Astrocyte of the cerebellum (primary cell): Measurements from ENCODE around the gene GNG14.
"Not testable (repeated sequence)": the region's sequence is repeated elsewhere in the genome, so short reads cannot be mapped to it uniquely, and the experiment has no call there.

ENCODE experiments used
- DNase-seq: peaks from one replicate; pipeline ENCODE4 v3.0.0-alpha.2; 2011; ENCODE audit warnings: low read depth
- H3K4me3 ChIP-seq: 2 replicates; pipeline ENCODE4 v1.5.1; 2011; ENCODE audit warnings: mild to moderate bottlenecking, low read depth, low read length, moderate library complexity
- in situ Hi-C: cut with HindIII; loops from 2 replicates; pipeline ENCODE4 v1.10.0; 2017; ENCODE audit warnings: low sequenced_read_pairs
- TF ChIP-seq, protein P1 (sequence below): IDR thresholded peaks from 2 replicates; pipeline ENCODE4 v1.5.1; 2012; ENCODE audit warnings: low read length, low read depth, moderate library complexity, mild to moderate bottlenecking; ENCODE audit errors: missing control alignments

GNG14 gene

GRCh38 chr19:12705169-12705568 is 17.4 kb downstream of the GNG14 start:
- TF ChIP-seq, protein P1, sequence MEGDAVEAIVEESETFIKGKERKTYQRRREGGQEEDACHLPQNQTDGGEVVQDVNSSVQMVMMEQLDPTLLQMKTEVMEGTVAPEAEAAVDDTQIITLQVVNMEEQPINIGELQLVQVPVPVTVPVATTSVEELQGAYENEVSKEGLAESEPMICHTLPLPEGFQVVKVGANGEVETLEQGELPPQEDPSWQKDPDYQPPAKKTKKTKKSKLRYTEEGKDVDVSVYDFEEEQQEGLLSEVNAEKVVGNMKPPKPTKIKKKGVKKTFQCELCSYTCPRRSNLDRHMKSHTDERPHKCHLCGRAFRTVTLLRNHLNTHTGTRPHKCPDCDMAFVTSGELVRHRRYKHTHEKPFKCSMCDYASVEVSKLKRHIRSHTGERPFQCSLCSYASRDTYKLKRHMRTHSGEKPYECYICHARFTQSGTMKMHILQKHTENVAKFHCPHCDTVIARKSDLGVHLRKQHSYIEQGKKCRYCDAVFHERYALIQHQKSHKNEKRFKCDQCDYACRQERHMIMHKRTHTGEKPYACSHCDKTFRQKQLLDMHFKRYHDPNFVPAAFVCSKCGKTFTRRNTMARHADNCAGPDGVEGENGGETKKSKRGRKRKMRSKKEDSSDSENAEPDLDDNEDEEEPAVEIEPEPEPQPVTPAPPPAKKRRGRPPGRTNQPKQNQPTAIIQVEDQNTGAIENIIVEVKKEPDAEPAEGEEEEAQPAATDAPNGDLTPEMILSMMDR = no peak
- DNase-seq = no peak
- H3K4me3 ChIP-seq = no peak overlapping the region
- in situ Hi-C loops = no loop called here

DNA sequence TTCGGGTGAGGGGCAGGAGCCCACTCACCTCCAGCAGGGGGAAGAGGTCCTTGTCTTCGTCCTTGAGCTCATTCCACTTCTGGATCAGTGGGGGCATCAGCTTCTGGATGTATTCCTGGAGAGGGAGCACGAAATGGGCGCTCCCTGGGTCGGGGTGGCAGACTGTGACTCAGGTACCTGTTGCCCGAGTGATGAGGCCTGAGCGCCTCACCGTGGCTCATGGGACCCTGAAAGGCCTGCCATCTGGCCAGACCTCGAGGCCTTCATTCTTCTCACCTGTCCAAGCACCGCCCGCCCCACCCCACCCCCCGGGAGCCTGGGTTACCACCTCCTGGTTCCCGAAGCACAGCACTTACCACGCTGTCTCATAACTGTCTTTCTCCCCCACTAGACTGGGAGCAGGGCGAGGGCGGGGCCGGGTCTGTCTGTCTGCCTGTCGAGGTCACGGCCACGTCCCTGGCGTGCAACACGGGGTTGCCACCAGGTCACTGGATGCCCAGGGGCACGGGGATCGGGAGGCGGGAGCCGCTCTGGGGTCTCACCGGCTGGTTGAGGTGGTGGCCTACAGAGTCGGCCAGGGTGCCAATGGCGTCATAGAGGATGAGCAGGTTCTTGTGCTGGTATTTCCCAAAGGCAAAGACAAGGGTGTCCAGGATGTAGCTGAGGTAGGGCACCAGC is 18.0 kb downstream of the GNG14 start:
- TF ChIP-seq, protein P1 = no peak
- in situ Hi-C loops = no loop called here
- H3K4me3 ChIP-seq = no peak overlapping the region
- DNase-seq = no peak

DNA sequence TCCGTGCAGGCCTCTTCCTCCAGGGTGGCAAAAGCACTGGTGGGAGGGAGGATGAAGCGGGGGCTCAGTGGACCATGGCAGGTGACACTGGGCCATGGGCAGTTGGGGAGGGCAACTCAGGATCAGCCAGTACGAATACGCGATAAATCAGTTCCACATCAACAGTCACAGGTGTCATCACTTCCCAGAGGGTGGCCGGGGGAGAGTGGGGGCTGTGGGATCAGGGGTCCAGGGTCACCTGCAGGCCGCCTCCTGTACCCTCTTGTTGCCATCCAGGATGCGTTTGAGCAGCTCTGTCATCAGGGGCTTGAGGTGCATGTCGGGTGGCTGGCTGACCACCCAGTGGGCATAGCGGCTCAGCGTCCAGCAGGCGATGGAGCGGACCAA is 18.5 kb downstream of the GNG14 start:
- H3K4me3 ChIP-seq = no peak overlapping the region
- DNase-seq = no peak
- in situ Hi-C loops = no loop called here
- TF ChIP-seq, protein P1 = no peak

DNA sequence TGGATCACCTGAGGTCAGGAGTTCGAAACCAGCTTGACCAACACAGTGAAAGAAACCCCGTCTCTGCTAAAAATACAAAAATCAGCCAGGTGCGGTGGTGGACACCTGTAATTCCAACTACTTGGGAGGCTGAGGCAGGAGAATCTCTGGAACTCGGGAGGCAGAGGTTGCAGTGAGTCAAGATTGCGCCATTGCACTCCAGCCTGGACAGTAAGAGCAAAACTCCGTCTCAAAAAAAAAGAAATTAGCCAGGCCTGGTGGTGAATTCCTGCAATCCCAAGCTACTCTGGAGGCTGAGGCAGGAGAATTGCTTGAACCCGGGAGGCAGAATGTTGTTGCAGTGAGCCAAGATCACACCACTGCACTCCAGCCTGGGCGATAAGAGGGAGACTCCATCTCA is 20.8 kb downstream of the GNG14 start:
- TF ChIP-seq, protein P1 = no peak
- no peak overlapping the region for H3K4me3 ChIP-seq
- no peak for DNase-seq
- in situ Hi-C loops = no loop called here

- no peak overlapping the region for H3K4me3 ChIP-seq
- DNase-seq = no peak
- TF ChIP-seq, protein P1 = no peak
- in situ Hi-C loops = no loop called here
These were observed 23.4 kb downstream of the GNG14 start for GRCh38 chr19:12711187-12711586.

DNA sequence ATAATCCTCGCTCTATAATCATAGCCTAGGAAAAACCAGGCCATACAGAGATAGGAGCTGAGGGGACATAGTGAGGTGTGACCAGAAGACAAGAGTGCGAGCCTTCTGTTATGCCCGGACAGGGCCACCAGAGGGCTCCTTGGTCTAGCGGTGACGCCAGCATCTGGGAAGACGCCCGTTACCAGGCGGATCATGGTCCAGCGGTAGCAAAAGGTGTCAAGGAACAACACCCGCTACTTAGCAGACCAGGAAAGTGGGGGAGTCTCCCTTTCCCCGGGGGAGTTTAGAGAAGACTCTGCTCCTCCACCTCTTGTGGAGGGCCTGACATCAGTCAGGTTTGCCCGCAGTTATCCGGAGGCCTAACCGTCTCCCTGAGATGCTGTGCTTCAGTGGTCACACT is 24.3 kb downstream of the GNG14 start:
- in situ Hi-C loops = not testable (repeated sequence)

DNA sequence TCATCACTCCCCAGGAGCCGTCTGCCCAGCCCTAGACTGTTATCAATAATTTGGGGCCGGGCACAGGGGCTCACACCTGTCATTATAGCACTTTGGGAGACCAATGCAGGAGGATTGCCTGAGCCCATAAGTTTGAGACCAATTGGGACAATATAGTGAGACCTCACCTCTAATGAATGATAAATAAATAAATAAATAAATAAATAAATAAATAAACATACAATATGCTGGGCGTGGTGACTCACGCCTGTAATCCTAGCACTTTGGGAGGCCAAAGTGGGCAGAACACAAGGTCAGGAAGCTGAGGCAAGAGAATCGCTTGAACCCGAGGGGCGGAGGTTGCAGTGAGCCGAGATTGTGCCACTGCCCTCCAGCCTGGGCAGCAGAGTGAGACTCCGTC is 25.5 kb downstream of the GNG14 start:
- in situ Hi-C loops, DNase-seq: not testable (repeated sequence)

More for the DNA sequence above, 24.3 kb downstream of the GNG14 start:
- not testable (repeated sequence) for DNase-seq, H3K4me3 ChIP-seq

DNA sequence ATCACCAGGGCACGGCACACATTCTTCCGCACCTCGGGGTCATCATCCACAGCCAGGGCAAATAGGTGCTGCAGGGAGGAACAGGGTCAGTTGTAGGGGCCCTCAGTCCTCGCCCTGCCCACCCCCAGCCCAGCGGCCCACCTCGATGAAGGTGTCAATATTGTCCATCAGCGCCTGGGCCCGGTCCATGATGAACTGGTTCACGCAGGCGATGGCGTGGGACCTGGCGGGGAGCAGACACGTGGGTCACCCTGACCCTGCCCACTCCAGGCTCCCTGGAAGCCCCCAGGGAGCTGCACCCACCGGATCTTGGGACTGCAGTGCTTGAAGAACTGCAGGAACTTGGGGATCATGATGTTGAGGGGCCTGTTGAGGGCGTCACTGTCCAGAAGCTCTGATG is 27.3 kb downstream of the GNG14 start:
- TF ChIP-seq, protein P1 = no peak
- in situ Hi-C loops = no loop called here
- no peak for DNase-seq
- no peak overlapping the region for H3K4me3 ChIP-seq

More for the DNA sequence above, 25.5 kb downstream of the GNG14 start:
- H3K4me3 ChIP-seq = not testable (repeated sequence)
